GM20431 (cell line): Measurements from ENCODE around the gene SRP54.
"Not testable (repeated sequence)": the region's sequence is repeated elsewhere in the genome, so short reads cannot be mapped to it uniquely, and the experiment has no call there.

Experiments used
- in situ Hi-C: fragments of 300-500 bp; cut with MseI, MboI; formaldehyde crosslinking; loops from one replicate; pipeline ENCODE4 v1.15.0; 2020; ENCODE audit warnings: low sequenced_read_pairs; ENCODE audit not compliant: unreplicated experiment

SRP54 gene

DNA sequence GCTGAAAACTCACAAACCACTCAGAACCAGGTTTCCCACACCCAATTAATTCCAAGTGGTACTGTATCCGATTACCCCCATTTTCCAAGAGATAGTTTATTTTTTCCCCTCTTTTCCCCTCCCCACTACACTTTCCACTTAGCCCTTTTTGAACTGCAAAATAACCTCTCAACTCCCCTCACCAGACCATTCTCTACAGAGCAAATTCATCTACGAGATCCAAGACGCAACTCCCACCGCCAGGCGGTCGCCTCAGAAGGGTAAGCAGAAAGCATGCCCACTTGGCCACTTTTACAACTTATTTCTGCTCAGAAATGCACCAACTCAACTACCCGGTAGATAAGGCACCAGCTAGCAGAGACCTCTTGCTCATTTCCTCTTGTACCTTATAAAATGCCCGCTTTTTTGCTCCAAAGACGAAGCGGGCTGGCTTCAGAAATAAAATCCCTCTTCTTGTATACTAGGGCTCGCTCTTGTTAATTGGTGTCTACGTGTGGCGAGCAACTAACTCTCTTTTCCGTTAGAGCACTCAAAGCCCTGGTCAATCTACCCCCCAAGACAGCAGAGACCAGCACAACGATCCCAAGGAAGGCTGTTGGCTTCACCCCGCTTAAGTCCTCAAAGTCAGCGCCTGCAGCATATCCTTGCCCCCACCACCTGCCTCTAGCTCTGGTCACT lies 910 bp upstream of the SRP54 start:
- in situ Hi-C loops, result no loop called here

DNA sequence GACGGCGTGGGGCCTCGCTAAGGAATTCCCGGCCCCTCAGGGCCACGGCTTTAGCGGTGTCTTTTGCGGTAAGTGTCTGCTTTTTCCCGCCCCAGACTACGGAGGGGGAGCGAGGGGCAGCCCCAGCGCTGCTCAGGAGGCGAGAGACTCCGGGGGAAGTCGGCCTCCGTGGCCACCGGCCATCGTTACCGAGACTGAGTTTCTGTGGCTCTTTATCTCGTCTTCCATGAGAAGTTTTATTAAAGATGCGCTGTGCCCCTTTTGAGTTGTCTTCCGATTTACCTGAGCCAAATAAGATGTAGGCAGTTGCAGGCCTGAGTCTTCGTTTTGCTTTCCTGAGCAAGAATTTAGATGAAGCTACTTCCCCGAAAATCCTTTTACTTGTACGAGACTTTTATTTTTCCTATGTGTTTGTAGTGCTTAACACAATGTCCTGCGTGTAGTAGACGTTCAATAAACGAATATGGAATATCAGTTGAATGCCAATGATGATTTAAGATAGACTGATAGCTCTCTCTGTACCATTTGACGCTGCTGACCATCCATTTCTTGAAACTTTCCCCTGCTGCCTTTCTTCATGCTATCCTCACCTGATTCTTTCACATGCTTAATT lies 462 bp downstream of the SRP54 start:
- in situ Hi-C loops, result no loop called here

DNA sequence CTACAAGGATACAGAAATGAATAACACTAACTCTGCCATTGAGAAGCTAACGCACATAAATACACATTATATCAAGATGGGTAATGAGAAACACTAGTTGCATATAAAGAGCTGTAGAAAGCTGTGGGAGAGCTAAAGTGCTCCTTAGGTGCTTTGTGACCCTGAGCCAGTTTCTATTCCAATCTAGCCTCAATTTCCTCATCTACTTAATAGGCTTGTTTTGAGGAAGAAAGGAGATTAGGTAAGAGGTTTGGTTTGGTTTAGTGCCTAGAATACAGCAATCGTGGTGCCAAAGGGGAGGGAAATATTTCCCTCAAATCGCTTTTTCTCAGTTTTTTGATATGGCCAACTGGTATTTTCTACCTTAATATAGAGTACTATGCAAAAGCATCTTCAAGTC lies 994 bp downstream of the SRP54 start:
- in situ Hi-C loops, result no loop called here

DNA sequence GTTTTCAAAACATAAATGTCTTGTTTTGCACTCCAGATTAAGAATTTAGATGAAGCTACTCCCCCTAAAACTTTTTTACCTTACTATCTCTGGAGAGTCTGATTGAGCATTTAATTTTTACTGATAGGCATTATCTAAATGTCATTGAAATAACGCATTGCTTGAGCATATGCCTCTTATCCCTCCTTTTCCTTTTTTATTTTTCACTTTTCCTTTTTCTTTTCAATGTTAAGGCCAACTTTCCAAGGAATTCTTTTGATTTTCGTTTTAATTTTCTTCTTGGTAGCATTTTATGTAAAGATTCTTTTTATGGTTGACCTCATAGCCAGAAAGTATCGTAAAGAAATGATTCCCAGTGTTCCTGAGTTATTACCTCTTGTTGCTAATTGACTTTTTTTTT lies 2.9 kb downstream of the SRP54 start:
- in situ Hi-C loops, result no loop called here

DNA sequence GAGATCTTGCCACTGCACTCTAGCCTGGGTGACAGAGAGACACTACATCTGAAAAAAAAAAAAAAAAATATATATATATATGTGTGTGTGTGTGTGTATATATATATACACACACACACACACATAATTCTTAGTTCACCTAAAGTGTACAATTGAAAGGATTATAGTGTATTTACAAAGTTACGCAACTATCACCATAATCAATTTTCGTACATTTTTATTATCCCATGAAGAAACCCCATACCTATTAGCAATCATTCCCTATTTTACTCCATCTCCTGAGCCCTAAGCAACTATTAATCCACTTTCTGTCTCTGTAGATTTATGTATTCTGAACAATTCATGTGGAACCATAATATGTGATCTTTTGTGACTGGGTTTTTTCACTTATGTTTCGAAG lies 4.4 kb downstream of the SRP54 start:
- in situ Hi-C loops, result no loop called here

DNA sequence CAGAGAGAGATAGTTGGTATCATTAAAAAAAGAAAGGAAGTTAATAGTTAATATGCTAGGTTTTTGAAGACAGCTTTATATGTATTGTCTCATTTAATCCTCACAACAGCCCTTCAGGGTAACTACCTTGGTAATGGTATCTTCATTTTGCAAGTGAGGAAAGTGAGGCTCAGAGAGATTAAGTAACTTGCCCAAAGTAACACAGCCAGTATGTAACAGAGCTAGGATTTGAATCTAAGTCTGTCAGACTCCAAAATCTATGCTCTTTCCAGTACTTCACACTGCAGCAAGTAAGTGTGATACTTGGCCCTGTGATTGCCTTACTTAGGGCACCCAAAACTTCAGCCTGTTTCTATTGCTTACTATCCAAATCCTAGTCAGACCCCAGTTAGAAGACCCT lies 7.0 kb downstream of the SRP54 start:
- in situ Hi-C loops, result no loop called here

DNA sequence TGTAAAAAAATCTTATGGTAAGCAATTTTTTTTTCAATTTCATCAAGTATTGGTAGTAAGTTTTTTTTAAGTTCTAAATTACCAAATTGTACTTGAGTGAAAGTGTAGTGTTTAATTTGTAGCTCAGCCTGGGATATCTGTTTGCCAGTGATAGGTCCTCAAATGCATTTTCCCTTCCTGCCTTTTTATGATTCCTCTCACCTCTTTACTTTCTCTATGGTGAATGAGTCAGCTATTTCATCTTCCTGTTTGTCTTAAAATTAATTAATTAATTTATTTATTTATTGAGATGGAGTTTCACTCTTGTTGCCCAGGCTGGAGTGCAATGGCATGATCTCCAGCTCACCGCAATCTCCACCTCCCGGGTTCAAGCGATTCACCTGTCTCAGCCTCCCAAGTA lies 10.6 kb downstream of the SRP54 start:
- in situ Hi-C loops, result no loop called here

DNA sequence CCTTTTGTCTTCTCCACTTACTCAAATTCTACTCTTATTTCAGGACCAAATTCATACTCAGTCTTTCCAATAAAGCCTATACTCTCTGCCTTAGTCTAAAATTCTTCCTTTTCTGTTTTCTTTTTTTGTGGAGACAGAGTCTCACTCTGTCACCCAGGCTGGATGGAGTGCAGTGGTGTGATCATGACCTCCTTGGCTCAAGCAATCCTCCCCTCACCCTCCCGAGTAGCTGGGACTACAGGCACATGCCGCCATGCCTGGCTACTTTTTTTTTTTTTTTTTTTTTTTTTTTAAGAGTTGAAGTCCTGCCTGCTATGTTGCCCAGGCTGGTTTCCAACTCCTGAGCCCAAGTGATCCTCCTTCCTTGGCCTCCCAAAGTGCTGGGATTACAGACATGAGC lies 11.9 kb downstream of the SRP54 start:
- in situ Hi-C loops, result no loop called here

DNA sequence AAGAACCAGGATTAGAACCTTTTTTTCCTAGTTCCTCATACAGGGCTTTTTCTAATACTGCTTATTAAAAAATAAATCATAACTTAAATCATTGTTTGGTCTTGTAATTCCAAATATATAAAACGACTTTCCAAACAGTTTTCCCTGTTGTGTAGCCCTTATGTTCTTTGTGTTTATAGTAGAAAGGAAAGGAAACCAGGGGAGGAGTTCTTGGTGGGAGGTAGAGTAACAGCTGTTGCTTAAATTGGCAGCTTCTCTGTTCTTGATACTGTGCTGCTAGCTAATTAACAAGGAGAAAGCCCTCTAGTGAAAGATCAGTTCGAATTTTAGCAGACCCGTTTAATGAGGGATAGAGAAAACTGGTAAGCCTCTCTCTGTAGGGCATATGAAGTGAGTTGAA lies 15.0 kb downstream of the SRP54 start:
- in situ Hi-C loops, result no loop called here

DNA sequence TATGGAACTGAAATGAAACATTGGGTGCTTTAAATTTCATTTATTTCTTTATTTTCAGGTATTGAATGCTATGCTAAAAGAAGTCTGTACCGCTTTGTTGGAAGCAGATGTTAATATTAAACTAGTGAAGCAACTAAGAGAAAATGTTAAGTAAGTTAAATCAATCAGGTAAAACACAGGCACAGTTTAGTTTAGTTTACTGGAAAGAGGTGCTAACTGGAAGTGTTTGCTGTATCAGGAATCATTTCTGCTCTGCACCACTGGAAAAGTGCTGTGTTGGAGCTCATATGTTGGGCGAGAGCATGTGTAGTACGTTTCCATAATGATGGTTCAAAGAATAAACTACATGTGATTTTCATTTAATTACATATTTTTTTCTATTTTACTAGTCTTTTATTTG lies 16.7 kb downstream of the SRP54 start:
- in situ Hi-C loops, result no loop called here

DNA sequence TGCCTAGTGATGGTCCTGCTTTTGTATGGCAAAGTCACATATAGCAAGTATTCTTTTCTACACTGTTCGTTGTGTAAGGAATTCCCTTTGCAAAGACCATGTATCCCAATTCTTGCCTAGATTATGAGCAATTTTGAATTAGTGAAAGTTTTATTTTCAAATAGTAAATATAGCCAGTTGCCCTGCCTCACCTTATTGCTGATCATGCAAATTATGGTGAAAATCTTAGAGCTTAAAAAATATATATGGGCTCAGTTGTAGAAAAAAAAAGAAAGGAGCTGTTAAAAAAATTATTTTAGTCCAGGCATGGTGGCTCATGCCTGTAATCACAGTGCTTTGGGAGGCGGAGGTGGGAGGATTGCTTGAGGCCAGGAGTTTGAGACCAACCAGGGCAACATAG lies 18.8 kb downstream of the SRP54 start:
- in situ Hi-C loops, result no loop called here

DNA sequence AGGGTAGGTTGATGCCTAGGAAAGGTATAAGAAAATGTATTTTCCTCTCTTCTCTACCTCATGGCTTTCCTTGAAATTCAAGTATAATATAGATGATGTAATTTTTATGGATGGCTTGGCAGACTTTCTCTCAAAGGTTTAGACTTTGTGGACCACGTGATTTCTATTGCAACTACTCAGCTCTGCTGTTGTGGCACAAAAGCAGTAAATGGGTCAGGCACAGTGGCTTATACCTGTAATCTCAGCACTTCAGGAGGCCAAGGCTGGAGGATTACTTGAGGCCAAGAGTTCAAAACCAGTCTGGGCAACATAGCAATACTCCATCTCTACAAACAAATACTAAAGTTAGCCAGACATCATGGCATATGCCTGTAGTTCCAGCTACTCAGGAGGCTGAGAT lies 22.0 kb downstream of the SRP54 start:
- in situ Hi-C loops, result no loop called here

DNA sequence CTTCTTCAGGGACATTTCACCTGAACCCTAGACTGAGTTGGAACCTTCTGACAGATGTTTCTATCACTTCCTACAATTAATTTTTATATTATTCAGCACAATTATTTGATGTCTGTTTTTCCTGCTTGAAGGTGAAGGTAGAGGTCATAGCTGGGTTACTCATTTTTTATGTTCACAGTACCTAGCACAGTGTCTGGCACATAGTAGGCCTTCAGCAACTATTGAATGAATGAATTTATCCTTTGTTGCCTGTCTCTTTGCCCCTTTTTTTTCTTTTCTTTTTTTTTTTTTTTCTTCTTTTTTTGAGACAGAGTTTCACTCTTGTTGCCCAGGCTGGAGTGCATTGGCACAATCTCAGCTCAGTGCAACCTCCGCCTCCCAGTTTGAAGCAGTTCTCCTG lies 33.8 kb downstream of the SRP54 start:
- in situ Hi-C loops, result no loop called here

DNA sequence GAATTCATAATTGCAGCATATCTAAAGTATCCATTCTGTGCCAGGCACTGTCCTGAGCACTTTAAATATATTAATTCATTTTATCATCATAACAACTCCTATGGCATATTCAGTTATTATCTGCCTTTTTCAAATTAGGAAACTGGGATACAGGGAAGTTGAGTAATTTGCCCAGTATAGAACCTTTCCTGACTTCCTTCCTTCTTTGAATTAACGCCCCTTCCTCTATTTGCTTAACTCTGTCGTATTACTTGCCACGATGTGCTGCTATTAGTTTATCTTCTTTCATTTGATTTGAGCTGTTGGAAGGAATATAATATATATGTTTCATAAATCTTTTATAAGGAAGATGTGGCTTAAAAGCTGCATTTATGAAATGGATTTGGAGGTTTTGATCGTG lies 37.9 kb downstream of the SRP54 start:
- in situ Hi-C loops, result no loop called here

DNA sequence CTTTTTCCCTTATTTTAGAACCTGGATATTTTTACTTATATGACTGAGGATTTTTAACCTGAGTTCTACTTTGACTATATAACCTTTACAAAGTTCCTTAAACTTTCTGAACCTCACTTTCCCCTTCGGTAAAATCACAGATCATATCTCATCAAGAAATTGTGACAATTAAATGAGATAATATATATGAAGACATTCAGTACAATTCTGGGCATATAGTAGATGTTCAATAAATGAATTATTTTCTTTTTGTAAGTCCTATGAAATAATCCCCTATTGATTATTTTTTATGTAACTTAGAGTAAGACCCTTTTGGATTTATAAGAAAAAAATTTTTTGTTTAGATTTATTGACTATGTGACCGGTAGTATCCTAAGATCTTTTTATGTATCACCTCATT lies 45.6 kb downstream of the SRP54 start:
- in situ Hi-C loops, result no loop called here

DNA sequence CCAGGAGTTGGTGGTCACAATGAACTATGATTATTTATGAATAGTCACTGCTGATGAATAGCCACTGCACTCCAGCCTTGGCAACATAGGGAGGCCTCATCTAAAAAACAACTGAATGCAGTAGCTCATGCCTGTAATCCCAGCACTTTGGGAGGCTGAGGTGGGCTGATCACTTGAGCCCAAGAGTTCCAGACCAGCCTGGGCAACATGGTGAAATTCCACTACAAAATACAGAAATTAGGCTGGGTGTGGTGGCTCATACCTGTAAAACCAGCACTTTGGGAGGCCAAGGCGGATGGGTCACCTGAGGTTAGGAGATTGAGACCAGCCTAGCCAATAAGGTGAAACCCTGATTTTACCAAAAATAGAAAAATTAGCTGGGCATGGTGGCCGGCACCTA lies 49.8 kb downstream of the SRP54 start:
- in situ Hi-C loops, result no loop called here

DNA sequence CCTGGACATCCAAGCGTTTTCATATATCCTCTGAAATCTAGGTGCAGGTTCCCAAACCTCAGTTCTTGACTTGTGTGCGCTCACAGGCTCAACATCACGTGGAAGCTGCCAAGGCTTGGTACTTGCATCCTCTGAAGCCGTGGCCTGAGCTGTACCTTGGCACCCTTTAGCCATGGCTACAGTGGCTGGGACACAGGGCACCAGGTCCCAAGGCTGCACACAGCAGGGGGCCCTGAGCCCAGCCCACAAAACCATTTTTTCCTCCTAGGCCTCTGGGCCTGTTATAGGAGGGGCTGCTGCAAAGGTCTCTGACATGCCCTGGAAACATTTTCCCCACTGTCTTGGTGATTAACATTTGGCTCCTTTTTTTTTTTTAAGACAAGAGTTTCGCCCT lies 51.6 kb downstream of the SRP54 start:
- in situ Hi-C loops, result no loop called here

DNA sequence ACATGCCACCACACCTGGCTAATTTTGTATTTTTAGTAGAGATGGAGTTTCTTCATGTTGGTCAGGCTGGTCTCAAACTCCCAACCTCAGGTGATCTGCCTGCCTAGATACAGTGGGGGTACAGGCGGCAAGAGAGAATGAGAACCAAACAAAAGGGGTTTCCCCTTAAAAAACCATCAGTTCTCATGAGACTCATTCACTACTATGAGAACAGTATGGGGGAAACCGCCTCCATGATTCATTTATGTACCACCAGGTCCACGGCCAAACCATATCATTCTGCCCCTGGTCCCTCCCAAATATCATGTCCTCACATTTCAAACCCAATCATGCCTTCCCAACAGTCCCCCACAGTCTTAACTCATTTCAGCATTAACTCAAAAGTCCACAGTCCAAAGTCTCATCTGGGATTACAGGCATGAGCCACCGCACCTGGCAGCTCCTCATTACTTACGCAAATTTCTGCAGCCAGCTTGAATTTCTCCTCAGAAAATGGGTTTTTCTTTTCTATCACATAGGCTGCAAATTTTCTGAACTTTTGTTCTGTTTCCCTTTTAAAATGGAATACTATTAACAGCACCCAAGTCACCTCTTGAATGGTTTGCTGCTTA lies 52.3 kb downstream of the SRP54 start:
- in situ Hi-C loops, result not testable (repeated sequence)

DNA sequence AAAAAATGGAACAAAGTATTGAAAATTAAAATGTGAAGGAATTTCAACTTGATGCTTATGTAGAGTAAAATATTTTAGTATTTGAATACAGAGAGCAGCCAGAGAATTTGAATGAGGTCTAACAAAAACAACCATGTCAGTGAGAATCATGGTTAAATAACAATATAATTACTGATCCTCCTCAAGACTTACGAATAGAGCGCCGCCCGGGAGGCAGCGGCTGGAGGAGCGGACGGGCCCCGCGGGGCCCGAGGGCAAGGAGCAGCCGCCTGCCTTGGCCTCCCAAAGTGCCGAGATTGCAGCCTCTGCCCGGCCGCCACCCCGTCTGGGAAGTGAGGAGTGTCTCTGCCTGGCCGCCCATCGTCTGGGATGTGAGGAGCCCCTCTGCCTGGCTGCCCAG lies 55.5 kb downstream of the SRP54 start:
- in situ Hi-C loops, result not testable (repeated sequence)

DNA sequence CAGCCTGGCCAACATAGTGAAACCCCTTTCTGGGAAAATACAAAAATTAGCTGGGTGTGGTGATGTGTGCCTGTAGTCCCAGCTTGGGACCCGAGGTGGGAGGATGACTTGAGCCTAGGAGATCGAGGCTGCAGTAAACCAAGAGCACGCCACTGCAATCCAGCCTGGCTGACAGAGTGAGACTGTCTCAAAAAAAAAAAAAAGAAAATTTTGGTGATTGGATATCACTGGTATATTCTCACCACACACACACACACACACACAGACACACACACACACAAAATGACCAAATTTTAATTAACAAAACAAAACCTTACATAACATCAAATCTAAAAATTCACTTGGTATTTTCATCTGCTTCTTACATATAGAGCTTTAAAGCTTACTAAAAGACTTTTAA lies 59.8 kb downstream of the SRP54 start:
- in situ Hi-C loops, result no loop called here

DNA sequence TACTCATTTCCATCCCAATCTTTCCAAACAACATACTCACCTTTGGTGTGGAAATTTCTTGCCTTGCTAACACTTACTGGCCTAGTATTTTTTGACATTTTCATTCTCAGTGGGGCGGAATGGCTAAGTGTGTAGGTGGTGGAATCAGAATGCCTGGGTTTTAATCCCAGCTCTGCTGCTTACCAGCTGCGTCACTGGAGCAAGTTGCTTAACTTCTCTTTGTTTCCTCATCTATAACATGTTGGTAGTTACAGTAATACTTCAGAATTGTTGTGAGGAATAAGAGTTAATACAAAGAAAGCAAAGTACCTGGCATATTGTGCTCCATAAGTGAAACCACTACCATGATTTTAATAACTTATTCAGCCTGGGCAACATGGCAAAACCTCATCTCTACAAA lies 60.3 kb downstream of the SRP54 start:
- in situ Hi-C loops, result no loop called here
